Measurements from ENCODE around the gene MMP17.

DNA sequence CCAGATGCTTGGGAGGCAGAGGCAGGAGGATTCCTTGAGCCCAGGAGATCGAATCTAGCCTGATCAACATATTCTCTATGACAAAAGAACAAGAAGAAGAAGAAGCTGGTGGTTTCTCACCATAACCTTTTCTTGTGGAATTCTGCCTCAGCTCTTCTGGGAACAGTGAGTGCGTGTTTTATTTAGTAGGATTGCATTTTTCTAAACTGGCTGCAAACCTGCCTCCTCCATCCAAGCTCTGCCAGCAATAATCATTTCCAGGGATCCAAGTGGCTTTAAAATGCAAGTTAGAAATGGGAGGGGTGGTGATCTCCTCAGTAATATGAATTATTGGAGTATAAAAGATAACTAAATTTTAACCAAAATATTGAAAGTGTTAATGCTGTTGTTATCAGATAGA, 46.1 kb upstream of the MMP17 start:
- TF ChIP-seq FOXA1 (IDR thresholded peaks at IDR 0.05) = no peak
- TF ChIP-seq CTCF (IDR thresholded peaks at IDR 0.05; ENCODE audit: low read depth, low read length, missing input control) = no peak
- TF ChIP-seq RAD21 (IDR thresholded peaks at IDR 0.05) = no peak
- no peak for TF ChIP-seq SP1 (IDR thresholded peaks at IDR 0.05)
